HepG2 (cell line): ENCODE results near the gene TMEFF2. TPM values are rescaled to one million over a fixed set of nuclear protein-coding genes. Genes with fewer than 3 reads are reported as not detected.

ENCODE experiments used
- ARID3A ChIP-seq: IDR thresholded peaks from 2 replicates; pipeline ENCODE4 v1.6.1; 2012; ENCODE audit warnings: low read depth, low read length, improper control_type of control experiment
- CEBPG ChIP-seq: IDR thresholded peaks from 2 replicates; pipeline ENCODE4 v1.6.1; 2016
- CREB1 ChIP-seq, 2 experiments: fragments of 450-650 bp in 1 of 2; IDR thresholded peaks; 2 replicates each; pipeline ENCODE4 v1.6.1; 2016 to 2017; ENCODE audit warnings: control low read depth in 1 of 2, mild to moderate bottlenecking in 1 of 2, missing compliant biosample characterization in 1 of 2, missing genetic modification characterization in 1 of 2
- ELF4 ChIP-seq: sonication (generic); formaldehyde crosslinking; IDR thresholded peaks from 2 replicates; pipeline ENCODE4 v1.5.0; 2020; ENCODE audit warnings: missing genetic modification reagents, mild to moderate bottlenecking, moderate library complexity, borderline replicate concordance
- EP300 ChIP-seq, 3 experiments: sonication (generic) in 1 of 3; formaldehyde crosslinking in 1 of 3; IDR thresholded peaks; 2 replicates each; pipeline versions ENCODE4 v1.5.1 to v1.6.1; 2011 to 2020; ENCODE audit warnings: low read depth in 2 of 3, low read length in 2 of 3, borderline replicate concordance in 1 of 3, improper control_type of control experiment in 1 of 3, mild to moderate bottlenecking in 1 of 3, missing genetic modification reagents in 1 of 3, moderate library complexity in 1 of 3
- FOXJ3 ChIP-seq: sonication (generic); formaldehyde crosslinking; IDR thresholded peaks from 2 replicates; pipeline ENCODE4 v1.4.0; 2020; ENCODE audit warnings: missing genetic modification reagents, mild to moderate bottlenecking, borderline replicate concordance
- HNRNPL ChIP-seq: fragments of 200-400 bp; formaldehyde crosslinking; IDR thresholded peaks from 2 replicates; pipeline ENCODE4 v1.6.1; 2017; ENCODE audit warnings: mild to moderate bottlenecking, low read depth, low read length
- LCORL ChIP-seq, 2 experiments: fragments of 450-650 bp in 1 of 2; sonication (generic) in 1 of 2; formaldehyde crosslinking in 1 of 2; IDR thresholded peaks; 2 replicates each; pipeline versions ENCODE4 v1.5.0 to v1.6.1; 2017 to 2020; ENCODE audit warnings: antibody characterized with exemption in 1 of 2, missing genetic modification reagents in 1 of 2
- POGZ ChIP-seq: sonication (generic); formaldehyde crosslinking; IDR thresholded peaks from 2 replicates; pipeline ENCODE4 v1.4.0; 2020; ENCODE audit warnings: mild to moderate bottlenecking, missing genetic modification reagents
- SOX5 ChIP-seq: IDR thresholded peaks from 2 replicates; pipeline ENCODE4 v1.6.1; 2016; ENCODE audit warnings: borderline replicate concordance
- ZBTB49 ChIP-seq: sonication (generic); formaldehyde crosslinking; IDR thresholded peaks from 2 replicates; pipeline ENCODE4 v1.4.0; 2020; ENCODE audit warnings: missing genetic modification reagents, borderline replicate concordance
- ZGPAT ChIP-seq: IDR thresholded peaks from 2 replicates; pipeline ENCODE4 v1.6.1; 2016; ENCODE audit warnings: mild to moderate bottlenecking
- ZMYM4 ChIP-seq: sonication (generic); formaldehyde crosslinking; IDR thresholded peaks from 2 replicates; pipeline ENCODE4 v1.8.1; 2023; ENCODE audit warnings: mild to moderate bottlenecking, missing genetic modification reagents
- ZNF264 ChIP-seq: sonication (generic); formaldehyde crosslinking; IDR thresholded peaks from 2 replicates; pipeline ENCODE4 v1.4.0; 2020; ENCODE audit warnings: missing genetic modification reagents
- ZNF331 ChIP-seq: sonication (generic); formaldehyde crosslinking; IDR thresholded peaks from 2 replicates; pipeline ENCODE4 v1.4.0; 2020; ENCODE audit warnings: missing genetic modification reagents
- ZNF451 ChIP-seq: sonication (generic); formaldehyde crosslinking; IDR thresholded peaks from 2 replicates; pipeline ENCODE4 v1.5.0; 2020; ENCODE audit warnings: mild to moderate bottlenecking, missing genetic modification reagents
- ZNF609 ChIP-seq: sonication (generic); formaldehyde crosslinking; IDR thresholded peaks from 2 replicates; pipeline ENCODE4 v1.4.0; 2020; ENCODE audit warnings: mild to moderate bottlenecking, missing genetic modification reagents, borderline replicate concordance
- ZNF720 ChIP-seq: sonication (generic); formaldehyde crosslinking; IDR thresholded peaks from 2 replicates; pipeline ENCODE4 v1.4.0; 2020; ENCODE audit warnings: missing genetic modification reagents
- polyA plus RNA-seq, 8 experiments: library from polyadenylated mRNA; depleted of rRNA in 3 of 8; stranded (reverse) in 7 of 8; unstranded in 1 of 8; fragments of >200 nt; fragmentation: Illumina TruSeq in 4 of 8; extraction: Trizol in 4 of 8; gene quantifications; 2 replicates each; pipeline versions ENCODE4 v1.2.1 to v1.2.3, GENCODE V29; 2011 to 2016; ENCODE audit warnings: low read depth in 4 of 8, missing spikeins in 1 of 8, mixed read lengths in 1 of 8; ENCODE audit not compliant: insufficient read depth in 1 of 8
- total RNA-seq, 5 experiments: library from RNA; depleted of rRNA; stranded (reverse); fragments of >200 nt; fragmentation: Illumina TruSeq; extraction: Trizol; gene quantifications; 2 replicates each; pipeline ENCODE4 v1.2.3, GENCODE V29; 2016; ENCODE audit warnings: low read depth in 1 of 5

The TMEFF2 gene
- total and polyA plus RNA-seq, 2 of the 13 experiments (the other 11 are each of a cell fraction or from before 2014, with no cell fraction given) = not detected

- peak; percentile 49; the same call in 1 of the 2 replicates for TF ChIP-seq ZNF609 (CRISPR knock-in tag)
- 0 out of 2 replicates have a peak, but pooled peaks have one; percentile 60 for TF ChIP-seq ARID3A
- peak; percentile 93; the same call in 1 of the 2 replicates for TF ChIP-seq FOXJ3 (CRISPR knock-in tag)
- 0 out of 2 replicates have a peak, but pooled peaks have one; percentile 19 for TF ChIP-seq ZGPAT (CRISPR knock-in tag)
- TF ChIP-seq ZNF451 = no peak
- peak; percentile 29; the same call in 1 of the 2 replicates for TF ChIP-seq ZMYM4 (CRISPR knock-in tag)
- peak in 1 of 2 experiments; percentile 85; a peak in 2 of 4 replicates for TF ChIP-seq EP300 (IDR thresholded peaks at IDR 0.05; ENCODE audit: low read depth in 2 of 2, low read length in 2 of 2)
- no peak for TF ChIP-seq EP300 (CRISPR knock-in tag; IDR thresholded peaks at IDR 0.05; ENCODE audit: borderline replicate concordance)
- peak; percentile 69; the same call in 1 of the 2 replicates for TF ChIP-seq LCORL (IDR thresholded peaks at IDR 0.05)
- 0 out of 2 replicates have a peak, but pooled peaks have one; percentile 21 for TF ChIP-seq LCORL (CRISPR knock-in tag; IDR thresholded peaks at IDR 0.05)
- peak; percentile 57; the same call in 1 of the 2 replicates for TF ChIP-seq SOX5 (CRISPR knock-in tag)
- TF ChIP-seq ZNF331 (CRISPR knock-in tag) = no peak; the same call in 1 of the 2 replicates
- no peak for TF ChIP-seq ZBTB49 (CRISPR knock-in tag)
- no peak for TF ChIP-seq ZNF720 (CRISPR knock-in tag)
- no peak for TF ChIP-seq HNRNPL
- TF ChIP-seq ELF4 (CRISPR knock-in tag) = no peak
- TF ChIP-seq CEBPG = peak; percentile 73; the same call in 1 of the 2 replicates
- TF ChIP-seq ZNF264 = peak; percentile 42; the same call in 1 of the 2 replicates
- TF ChIP-seq CREB1 (IDR thresholded peaks at IDR 0.05) = no peak
- TF ChIP-seq CREB1 (CRISPR knock-in tag; IDR thresholded peaks at IDR 0.05) = peak; percentile 73
- peak; percentile 47 for TF ChIP-seq POGZ (CRISPR knock-in tag)
These were observed 125.3 kb downstream of the TMEFF2 start (continued) for GRCh38 chr2:192069417-192069816.
